ENCODE results near the gene PTPN13.

GRCh38 chr4:86853209-86853608 is 259.1 kb downstream of the PTPN13 start:
- TF ChIP-seq, protein P1, sequence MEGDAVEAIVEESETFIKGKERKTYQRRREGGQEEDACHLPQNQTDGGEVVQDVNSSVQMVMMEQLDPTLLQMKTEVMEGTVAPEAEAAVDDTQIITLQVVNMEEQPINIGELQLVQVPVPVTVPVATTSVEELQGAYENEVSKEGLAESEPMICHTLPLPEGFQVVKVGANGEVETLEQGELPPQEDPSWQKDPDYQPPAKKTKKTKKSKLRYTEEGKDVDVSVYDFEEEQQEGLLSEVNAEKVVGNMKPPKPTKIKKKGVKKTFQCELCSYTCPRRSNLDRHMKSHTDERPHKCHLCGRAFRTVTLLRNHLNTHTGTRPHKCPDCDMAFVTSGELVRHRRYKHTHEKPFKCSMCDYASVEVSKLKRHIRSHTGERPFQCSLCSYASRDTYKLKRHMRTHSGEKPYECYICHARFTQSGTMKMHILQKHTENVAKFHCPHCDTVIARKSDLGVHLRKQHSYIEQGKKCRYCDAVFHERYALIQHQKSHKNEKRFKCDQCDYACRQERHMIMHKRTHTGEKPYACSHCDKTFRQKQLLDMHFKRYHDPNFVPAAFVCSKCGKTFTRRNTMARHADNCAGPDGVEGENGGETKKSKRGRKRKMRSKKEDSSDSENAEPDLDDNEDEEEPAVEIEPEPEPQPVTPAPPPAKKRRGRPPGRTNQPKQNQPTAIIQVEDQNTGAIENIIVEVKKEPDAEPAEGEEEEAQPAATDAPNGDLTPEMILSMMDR (conservative IDR thresholded peaks at IDR 0.05; ENCODE audit: low read depth, low read length) = no peak
- TF ChIP-seq EZH2 (IDR thresholded peaks at IDR 0.05; ENCODE audit: low read length, unreplicated experiment) = no peak
